ENCODE measurements around the gene HOXC5.

HOXC5 gene

GRCh38 chr12:53996240-53997203, 36.3 kb upstream of the HOXC5 start:
- ChIA-PET CTCF (interaction anchor here (1.3 to 7.5 kb wide), 2 partner anchors 10 to 219 kb away, joined by 5 to 46 read pairs; partner anchors contain the start of gene HOXC10), POLR2A (interaction anchor here (0.5 kb wide), 1 partner anchor 122 kb away, joined by 3 read pairs; no protein-coding TSS in a partner anchor)
- no peaks in the 10 kb centered on the region for H3K9me3 ChIP-seq (ENCODE audit: control extremely low read depth in 1 of 5, control insufficient read depth in 4 of 5, insufficient read depth in 2 of 5, low read depth in 1 of 5, low read length in 4 of 5)
- H3K36me3 ChIP-seq (ENCODE audit: control insufficient read depth in 4 of 4, insufficient read depth in 4 of 4, low read length in 3 of 4), result no peaks in the 10 kb centered on the region
- DNase-seq, result no peak
- H3K4me1 ChIP-seq (ENCODE audit: control extremely low read depth in 1 of 4, control insufficient read depth in 4 of 4, insufficient read depth in 4 of 4, low read length in 3 of 4), result peaks cover 0 to 29% (median 16%) of the 10 kb centered on the region in 4 experiments
- WGBS (ENCODE audit: insufficient coverage), result 10% methylated on average over 20 of the region's 29 CpGs
- peak overlapping the region in 4 of 7 experiments; percentile 16 to 72 (median 60) for H3K4me3 ChIP-seq (ENCODE audit: control insufficient read depth in 1 of 7, extremely low read depth in 1 of 7, insufficient read depth in 4 of 7, low read depth in 2 of 7, low read length in 6 of 7)
- H3K27me3 ChIP-seq (replicated peaks in 2 of 5; ENCODE audit: control insufficient read depth in 4 of 5, insufficient read depth in 5 of 5, low read length in 4 of 5), result peaks cover 10 to 100% (median 65%) of the 10 kb centered on the region in 5 experiments
- peak overlapping the region in 1 of 2 experiments; percentile 70 for H3K27ac ChIP-seq (ENCODE audit: insufficient read depth in 1 of 2, low read depth in 1 of 2, low read length in 2 of 2, poor library complexity in 1 of 2, severe bottlenecking in 2 of 2)

DNA sequence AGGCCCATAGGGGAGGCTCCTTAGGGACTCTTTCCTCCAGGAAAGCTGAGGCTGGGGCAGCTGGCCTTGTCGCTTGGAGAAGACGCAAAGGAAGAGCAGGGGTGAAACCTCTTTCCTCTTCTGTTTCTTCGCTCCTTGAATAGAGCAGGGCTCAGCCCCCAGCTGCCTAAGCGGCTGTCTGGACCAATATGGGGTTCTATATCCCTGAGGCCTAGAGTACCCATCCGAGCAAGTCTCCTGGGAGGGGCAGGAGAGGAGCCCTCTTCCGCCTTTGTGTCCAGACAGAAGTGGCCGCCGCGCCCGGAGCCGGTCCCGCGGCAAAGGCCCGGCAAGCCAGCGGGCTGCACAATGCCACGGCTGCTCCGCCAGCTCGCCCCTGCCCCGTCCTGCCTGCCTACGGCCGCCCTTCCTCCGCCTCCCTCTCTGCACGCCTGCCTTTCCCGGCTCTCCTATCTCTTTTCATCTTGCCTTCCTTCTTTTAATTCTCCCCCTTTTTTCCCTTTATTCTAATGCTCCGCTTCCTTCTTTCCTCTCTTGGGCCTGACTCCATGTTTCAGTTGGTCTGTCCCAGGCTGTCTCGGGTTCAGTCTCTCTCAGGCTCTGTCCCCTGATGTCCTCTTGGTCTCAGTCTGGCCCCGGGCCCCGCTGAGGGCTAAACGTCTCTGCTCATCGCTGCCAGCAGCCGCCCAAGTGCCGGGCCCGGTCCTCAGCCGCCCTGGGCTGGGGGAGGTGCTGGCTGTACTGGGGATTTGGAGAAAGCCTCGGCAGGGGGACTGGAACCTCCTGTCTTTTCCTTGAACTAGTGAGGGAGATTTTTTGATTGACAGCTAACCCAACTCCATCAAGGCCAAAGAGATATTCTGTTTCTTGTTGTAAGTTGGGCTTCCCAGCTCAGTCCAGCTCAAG, 35.4 kb upstream of the HOXC5 start:
- H3K27me3 ChIP-seq (replicated peaks in 2 of 5; ENCODE audit: control insufficient read depth in 4 of 5, insufficient read depth in 5 of 5, low read length in 4 of 5), result peaks cover 14 to 100% (median 61%) of the 10 kb centered on the region in 5 experiments
- POLR2A ChIA-PET, result no interaction called here
- H3K27ac ChIP-seq (ENCODE audit: insufficient read depth in 1 of 2, low read depth in 1 of 2, low read length in 2 of 2, poor library complexity in 1 of 2, severe bottlenecking in 2 of 2), result no peak overlapping the region
- CTCF ChIA-PET, result interaction anchor here (0.8 to 7.5 kb wide), 4 partner anchors 11 to 218 kb away, joined by 3 to 46 read pairs (median 6); partner anchors contain the start of gene HOXC10
- no peak for DNase-seq
- H3K36me3 ChIP-seq (ENCODE audit: control insufficient read depth in 4 of 4, insufficient read depth in 4 of 4, low read length in 3 of 4), result no peaks in the 10 kb centered on the region
- H3K4me1 ChIP-seq (ENCODE audit: control extremely low read depth in 1 of 4, control insufficient read depth in 4 of 4, insufficient read depth in 4 of 4, low read length in 3 of 4), result peaks cover 0 to 29% (median 16%) of the 10 kb centered on the region in 4 experiments
- no peaks in the 10 kb centered on the region for H3K9me3 ChIP-seq (ENCODE audit: control extremely low read depth in 1 of 5, control insufficient read depth in 4 of 5, insufficient read depth in 2 of 5, low read depth in 1 of 5, low read length in 4 of 5)
- WGBS (ENCODE audit: insufficient coverage), result 5% methylated on average over 33 of the region's 35 CpGs
- H3K4me3 ChIP-seq (ENCODE audit: control insufficient read depth in 1 of 7, extremely low read depth in 1 of 7, insufficient read depth in 4 of 7, low read depth in 2 of 7, low read length in 6 of 7), result no peak overlapping the region

GRCh38 chr12:53998110-53998899, 34.5 kb upstream of the HOXC5 start:
- CTCF ChIA-PET, result interaction anchor here (0.8 to 7.5 kb wide), 4 partner anchors 12 to 217 kb away, joined by 3 to 46 read pairs (median 6); partner anchors contain the start of gene HOXC10
- no peak overlapping the region for H3K4me3 ChIP-seq (ENCODE audit: control insufficient read depth in 1 of 7, extremely low read depth in 1 of 7, insufficient read depth in 4 of 7, low read depth in 2 of 7, low read length in 6 of 7)
- peaks cover 0 to 29% (median 16%) of the 10 kb centered on the region in 4 experiments for H3K4me1 ChIP-seq (ENCODE audit: control extremely low read depth in 1 of 4, control insufficient read depth in 4 of 4, insufficient read depth in 4 of 4, low read length in 3 of 4)
- no peak overlapping the region for H3K27ac ChIP-seq (ENCODE audit: insufficient read depth in 1 of 2, low read depth in 1 of 2, low read length in 2 of 2, poor library complexity in 1 of 2, severe bottlenecking in 2 of 2)
- H3K36me3 ChIP-seq (ENCODE audit: control insufficient read depth in 4 of 4, insufficient read depth in 4 of 4, low read length in 3 of 4), result no peaks in the 10 kb centered on the region
- peaks cover 8 to 100% (median 63%) of the 10 kb centered on the region in 5 experiments for H3K27me3 ChIP-seq (replicated peaks in 2 of 5; ENCODE audit: control insufficient read depth in 4 of 5, insufficient read depth in 5 of 5, low read length in 4 of 5)
- POLR2A ChIA-PET, result no interaction called here
- DNase-seq, result no peak
- no peaks in the 10 kb centered on the region for H3K9me3 ChIP-seq (ENCODE audit: control extremely low read depth in 1 of 5, control insufficient read depth in 4 of 5, insufficient read depth in 2 of 5, low read depth in 1 of 5, low read length in 4 of 5)
- 4% methylated on average over 3 of the region's 11 CpGs for WGBS (ENCODE audit: insufficient coverage)

DNA sequence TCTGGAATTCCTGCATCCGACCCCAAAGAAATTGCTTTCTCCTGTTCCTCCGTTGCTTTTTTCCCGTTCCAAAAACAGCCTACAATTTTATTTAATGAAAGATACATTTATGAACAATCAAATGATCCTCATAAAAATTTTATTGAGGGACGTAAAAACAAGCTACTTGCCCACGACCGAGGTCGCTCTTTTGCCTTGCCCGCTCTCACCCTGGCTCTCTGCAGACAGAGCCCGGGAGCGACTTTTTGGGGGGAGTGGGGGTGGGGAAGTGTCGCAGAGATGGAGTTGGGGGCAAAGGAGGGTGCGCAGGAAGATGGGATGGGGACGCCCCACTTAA, 34.0 kb upstream of the HOXC5 start:
- Histone ChIP-seq H3K27ac (ENCODE audit: insufficient read depth in 1 of 2, low read depth in 1 of 2, low read length in 2 of 2, poor library complexity in 1 of 2, severe bottlenecking in 2 of 2) (no peak overlapping the region), H3K27me3 (replicated peaks in 2 of 5; ENCODE audit: control insufficient read depth in 4 of 5, insufficient read depth in 5 of 5, low read length in 4 of 5) (peaks cover 3 to 100% (median 64%) of the 10 kb centered on the region in 5 experiments), H3K4me1 (ENCODE audit: control extremely low read depth in 1 of 4, control insufficient read depth in 4 of 4, insufficient read depth in 4 of 4, low read length in 3 of 4) (peaks cover 0 to 29% (median 16%) of the 10 kb centered on the region in 4 experiments), H3K4me3 (ENCODE audit: control insufficient read depth in 1 of 7, extremely low read depth in 1 of 7, insufficient read depth in 4 of 7, low read depth in 2 of 7, low read length in 6 of 7) (no peak overlapping the region), H3K36me3 (ENCODE audit: control insufficient read depth in 4 of 4, insufficient read depth in 4 of 4, low read length in 3 of 4) (no peaks in the 10 kb centered on the region), H3K9me3 (ENCODE audit: control extremely low read depth in 1 of 5, control insufficient read depth in 4 of 5, insufficient read depth in 2 of 5, low read depth in 1 of 5, low read length in 4 of 5) (no peaks in the 10 kb centered on the region)
- WGBS (ENCODE audit: insufficient coverage), result 19% methylated on average over 5 of the region's 13 CpGs
- ChIA-PET CTCF (interaction anchor here (7.5 kb wide), 1 partner anchor 12 kb away, joined by 46 read pairs; the partner anchor contains the start of gene HOXC10), POLR2A (no interaction called here)
- DNase-seq, result no peak

DNA sequence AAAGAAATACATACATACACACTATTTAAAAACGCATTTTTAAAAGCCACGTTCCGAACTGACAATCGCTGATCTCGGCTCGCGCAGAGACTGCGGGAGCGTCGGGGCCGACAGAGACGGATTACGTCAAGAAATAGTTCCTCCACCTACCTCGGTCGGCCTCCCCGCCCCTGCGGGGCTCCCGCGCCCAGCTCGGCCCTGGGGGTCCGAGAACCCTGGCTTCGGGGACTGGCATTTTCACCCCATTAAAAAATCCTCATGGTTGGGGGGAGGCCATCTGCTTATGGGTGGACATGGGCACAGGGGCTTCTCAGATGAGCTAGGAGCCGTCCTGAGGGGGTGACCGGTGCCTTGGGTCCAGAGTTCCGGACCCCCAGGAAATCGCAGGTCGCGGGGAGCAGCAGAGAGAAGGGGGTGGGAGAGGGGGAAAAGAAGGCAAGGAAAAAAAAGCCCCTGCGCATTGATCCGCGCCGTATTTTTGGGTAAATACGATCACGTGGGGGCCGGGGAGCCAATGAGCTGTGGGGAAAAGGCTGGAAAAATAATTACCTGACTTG, 33.2 kb upstream of the HOXC5 start:
- Histone ChIP-seq H3K27ac (ENCODE audit: insufficient read depth in 1 of 2, low read depth in 1 of 2, low read length in 2 of 2, poor library complexity in 1 of 2, severe bottlenecking in 2 of 2) (peak overlapping the region in 1 of 2 experiments; percentile 58), H3K36me3 (ENCODE audit: control insufficient read depth in 4 of 4, insufficient read depth in 4 of 4, low read length in 3 of 4) (no peaks in the 10 kb centered on the region), H3K4me1 (ENCODE audit: control extremely low read depth in 1 of 4, control insufficient read depth in 4 of 4, insufficient read depth in 4 of 4, low read length in 3 of 4) (peaks cover 0 to 28% (median 14%) of the 10 kb centered on the region in 4 experiments), H3K4me3 (ENCODE audit: control insufficient read depth in 1 of 7, extremely low read depth in 1 of 7, insufficient read depth in 4 of 7, low read depth in 2 of 7, low read length in 6 of 7) (no peak overlapping the region), H3K27me3 (replicated peaks in 2 of 5; ENCODE audit: control insufficient read depth in 4 of 5, insufficient read depth in 5 of 5, low read length in 4 of 5) (peaks cover 3 to 100% (median 61%) of the 10 kb centered on the region in 5 experiments), H3K9me3 (ENCODE audit: control extremely low read depth in 1 of 5, control insufficient read depth in 4 of 5, insufficient read depth in 2 of 5, low read depth in 1 of 5, low read length in 4 of 5) (no peaks in the 10 kb centered on the region)
- ChIA-PET POLR2A (no interaction called here), CTCF (interaction anchor here (1.2 to 7.5 kb wide), 5 partner anchors 8 to 206 kb away, joined by 3 to 46 read pairs (median 6); partner anchors contain the start of gene HOXC10)
- 2% methylated on average over 25 of the region's 35 CpGs for WGBS (ENCODE audit: insufficient coverage)
- DNase-seq, result no peak
